ENCODE data around the gene CRYBA2.

Gene CRYBA2

GRCh38 chr2:218960309-218961165, 32.7 kb downstream of the CRYBA2 start:
- peak overlapping the region; percentile 89 for H3K27ac ChIP-seq
- 0 out of 2 replicates have a peak, but pooled peaks have one; percentile 1 for TF ChIP-seq CTCF (IDR thresholded peaks at IDR 0.05)
- no peak for TF ChIP-seq ZFX (IDR thresholded peaks at IDR 0.05; ENCODE audit: borderline replicate concordance)

DNA sequence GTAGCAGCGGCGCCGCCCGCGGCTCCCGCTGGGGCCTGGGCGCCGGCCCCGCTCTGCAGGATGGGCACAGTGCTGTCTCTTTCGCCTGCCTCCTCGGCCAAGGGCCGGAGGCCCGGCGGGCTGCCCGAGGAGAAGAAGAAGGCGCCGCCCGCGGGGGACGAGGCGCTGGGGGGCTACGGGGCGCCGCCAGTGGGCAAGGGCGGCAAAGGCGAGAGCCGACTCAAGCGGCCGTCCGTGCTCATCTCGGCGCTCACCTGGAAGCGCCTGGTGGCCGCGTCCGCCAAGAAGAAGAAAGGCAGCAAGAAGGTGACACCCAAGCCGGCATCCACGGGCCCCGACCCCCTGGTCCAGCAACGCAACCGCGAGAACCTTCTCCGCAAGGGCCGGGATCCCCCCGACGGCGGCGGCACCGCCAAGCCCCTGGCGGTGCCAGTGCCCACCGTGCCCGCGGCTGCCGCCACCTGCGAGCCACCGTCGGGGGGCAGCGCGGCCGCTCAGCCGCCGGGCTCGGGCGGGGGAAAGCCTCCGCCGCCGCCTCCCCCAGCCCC, 33.4 kb downstream of the CRYBA2 start:
- TF ChIP-seq CTCF (IDR thresholded peaks at IDR 0.05), result 0 out of 2 replicates have a peak, but pooled peaks have one; percentile 6
- no peak for TF ChIP-seq ZFX (IDR thresholded peaks at IDR 0.05; ENCODE audit: borderline replicate concordance)
- peak overlapping the region; percentile 89 for H3K27ac ChIP-seq

- TF ChIP-seq CTCF (IDR thresholded peaks at IDR 0.05) (no peak), ZFX (IDR thresholded peaks at IDR 0.05; ENCODE audit: borderline replicate concordance) (no peak)
- H3K27ac ChIP-seq, result peak within 1 kb of the TSS; percentile 89
These were observed 34.0 kb downstream of the CRYBA2 start, which contains the start of gene CDK5R2 for GRCh38 chr2:218959141-218959731. Gene CDK5R2, plus strand, starts transcription at chr2:218959666. Its CDS starts 155 bp downstream, at chr2:218959821.

DNA sequence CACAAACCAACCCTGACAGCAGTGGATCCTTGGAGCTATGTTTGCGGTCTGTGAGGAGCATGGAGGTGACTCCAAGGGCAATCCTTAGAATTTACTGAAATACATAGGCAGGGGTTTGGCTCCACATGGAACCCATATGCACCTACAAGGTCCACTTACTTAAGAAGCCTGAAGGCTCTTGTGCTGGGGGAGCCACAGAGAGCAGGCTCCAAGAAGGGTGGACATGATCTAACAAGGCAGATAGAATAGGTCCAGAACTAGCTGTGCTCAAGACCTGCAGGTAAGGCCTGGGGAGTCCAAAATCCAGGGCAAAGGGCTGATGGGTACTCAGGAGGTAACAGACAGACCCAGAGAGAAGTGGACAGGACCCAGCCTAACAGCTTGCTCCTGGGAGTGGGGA, 34.9 kb downstream of the CRYBA2 start:
- no peak overlapping the region for H3K27ac ChIP-seq
- TF ChIP-seq CTCF (IDR thresholded peaks at IDR 0.05) (no peak), ZFX (IDR thresholded peaks at IDR 0.05; ENCODE audit: borderline replicate concordance) (no peak)

- TF ChIP-seq CTCF (IDR thresholded peaks at IDR 0.05), result no peak
- no peak for TF ChIP-seq ZFX (IDR thresholded peaks at IDR 0.05; ENCODE audit: borderline replicate concordance)
- no peak overlapping the region for H3K27ac ChIP-seq
These were observed 35.6 kb downstream of the CRYBA2 start for GRCh38 chr2:218957671-218958070.

DNA sequence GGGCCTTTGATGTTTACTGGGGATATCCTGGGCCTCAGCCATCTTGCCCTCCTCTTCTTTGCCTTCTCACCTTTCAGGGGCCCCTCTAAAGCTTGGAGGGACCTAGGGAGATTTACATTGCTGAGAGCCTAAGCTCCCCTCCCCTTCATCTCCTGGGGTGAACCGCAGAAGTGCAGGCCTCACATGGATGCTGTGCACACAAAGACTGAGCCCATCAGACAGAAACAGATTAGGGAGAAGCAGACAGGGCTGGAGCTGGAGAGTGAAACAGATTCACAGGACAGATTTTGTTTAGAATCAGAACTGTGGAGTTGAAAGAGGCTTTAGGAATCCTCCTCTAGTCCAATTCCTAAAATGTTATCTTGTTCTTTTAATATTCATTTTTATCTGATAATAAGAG, 37.2 kb downstream of the CRYBA2 start:
- TF ChIP-seq ZFX (IDR thresholded peaks at IDR 0.05; ENCODE audit: borderline replicate concordance) (no peak), CTCF (IDR thresholded peaks at IDR 0.05) (no peak)
- H3K27ac ChIP-seq, result no peak overlapping the region

All from 22Rv1 (cell line).